ENCODE results near the gene USP53. TPM values are rescaled to one million over a fixed set of nuclear protein-coding genes. Genes with fewer than 3 reads are reported as not detected.
"Not testable (repeated sequence)": the region's sequence is repeated elsewhere in the genome, so short reads cannot be mapped to it uniquely, and the experiment has no call there.

USP53 gene
- total and polyA plus RNA-seq, 2 donors from 2014 or later, result 8.4 to 59.9 TPM

GRCh38 chr4:119172223-119172622 is 40.3 kb upstream of the USP53 start:
- no peaks in the 10 kb centered on the region for H3K27me3 ChIP-seq (ENCODE audit: control insufficient read depth, insufficient read depth, low read length)
- no peak overlapping the region for H3K9ac ChIP-seq (ENCODE audit: low read length in 3 of 3)
- H3K36me3 ChIP-seq (ENCODE audit: control insufficient read depth in 2 of 3, insufficient read depth in 3 of 3, low read length in 3 of 3), result no peaks in the 10 kb centered on the region
- intact Hi-C loops (cut with DNase I), result no loop called here
- DNase-seq (no peak), FAIRE-seq (no peak)
- no peaks in the 10 kb centered on the region for H3K4me1 ChIP-seq (ENCODE audit: control insufficient read depth in 2 of 3, insufficient read depth in 2 of 3, low read depth in 1 of 3, low read length in 3 of 3)
- H3K9me3 ChIP-seq (ENCODE audit: control insufficient read depth in 2 of 3, insufficient read depth in 1 of 3, low read length in 3 of 3), result no peaks in the 10 kb centered on the region
- no peak overlapping the region for H3K4me3 ChIP-seq (ENCODE audit: low read length in 3 of 3)
- TF ChIP-seq, protein P1, sequence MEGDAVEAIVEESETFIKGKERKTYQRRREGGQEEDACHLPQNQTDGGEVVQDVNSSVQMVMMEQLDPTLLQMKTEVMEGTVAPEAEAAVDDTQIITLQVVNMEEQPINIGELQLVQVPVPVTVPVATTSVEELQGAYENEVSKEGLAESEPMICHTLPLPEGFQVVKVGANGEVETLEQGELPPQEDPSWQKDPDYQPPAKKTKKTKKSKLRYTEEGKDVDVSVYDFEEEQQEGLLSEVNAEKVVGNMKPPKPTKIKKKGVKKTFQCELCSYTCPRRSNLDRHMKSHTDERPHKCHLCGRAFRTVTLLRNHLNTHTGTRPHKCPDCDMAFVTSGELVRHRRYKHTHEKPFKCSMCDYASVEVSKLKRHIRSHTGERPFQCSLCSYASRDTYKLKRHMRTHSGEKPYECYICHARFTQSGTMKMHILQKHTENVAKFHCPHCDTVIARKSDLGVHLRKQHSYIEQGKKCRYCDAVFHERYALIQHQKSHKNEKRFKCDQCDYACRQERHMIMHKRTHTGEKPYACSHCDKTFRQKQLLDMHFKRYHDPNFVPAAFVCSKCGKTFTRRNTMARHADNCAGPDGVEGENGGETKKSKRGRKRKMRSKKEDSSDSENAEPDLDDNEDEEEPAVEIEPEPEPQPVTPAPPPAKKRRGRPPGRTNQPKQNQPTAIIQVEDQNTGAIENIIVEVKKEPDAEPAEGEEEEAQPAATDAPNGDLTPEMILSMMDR (IDR thresholded peaks at IDR 0.05; ENCODE audit: borderline replicate concordance, extremely low read depth, insufficient read depth), result no peak
- no peak overlapping the region for H3K27ac ChIP-seq (ENCODE audit: low read depth in 2 of 2, low read length in 2 of 2)

- H3K27ac ChIP-seq (ENCODE audit: low read depth in 2 of 2, low read length in 2 of 2); FAIRE-seq; H3K9ac ChIP-seq (ENCODE audit: low read length in 3 of 3); H3K4me3 ChIP-seq (ENCODE audit: low read length in 3 of 3); intact Hi-C loops (cut with DNase I); H3K36me3 ChIP-seq (ENCODE audit: control insufficient read depth in 2 of 3, insufficient read depth in 3 of 3, low read length in 3 of 3); H3K4me1 ChIP-seq (ENCODE audit: control insufficient read depth in 2 of 3, insufficient read depth in 2 of 3, low read depth in 1 of 3, low read length in 3 of 3); H3K27me3 ChIP-seq (ENCODE audit: control insufficient read depth, insufficient read depth, low read length); H3K9me3 ChIP-seq (ENCODE audit: control insufficient read depth in 2 of 3, insufficient read depth in 1 of 3, low read length in 3 of 3): not testable (repeated sequence)
- peak in 1 of 5 donors; percentile 71 for DNase-seq
Observed at GRCh38 chr4:119173729-119174361, 38.7 kb upstream of the USP53 start.

DNA sequence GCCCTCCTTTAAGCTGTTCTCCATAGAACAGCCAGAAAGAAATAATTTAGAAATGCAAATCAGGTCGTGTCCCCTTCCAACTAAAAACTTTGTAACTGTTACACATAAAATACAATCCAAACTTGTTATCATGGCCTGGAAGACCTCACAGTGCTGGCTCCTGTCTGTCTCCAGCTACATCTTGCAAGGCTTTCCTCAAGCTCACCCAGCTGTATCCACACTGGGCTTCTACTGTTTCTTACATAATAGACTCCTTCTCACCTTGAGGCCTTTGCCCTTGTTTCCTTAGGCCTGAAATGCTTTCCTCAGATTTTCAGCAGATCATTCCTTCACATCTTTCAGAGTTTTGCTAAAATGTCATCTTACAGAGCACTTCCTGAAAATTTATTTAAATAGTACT is 33.5 kb upstream of the USP53 start:
- TF ChIP-seq, protein P1 (IDR thresholded peaks at IDR 0.05; ENCODE audit: borderline replicate concordance, extremely low read depth, insufficient read depth), result no peak
- Histone ChIP-seq H3K27me3 (ENCODE audit: control insufficient read depth, insufficient read depth, low read length) (no peaks in the 10 kb centered on the region), H3K9ac (ENCODE audit: low read length in 3 of 3) (no peak overlapping the region), H3K27ac (ENCODE audit: low read depth in 2 of 2, low read length in 2 of 2) (no peak overlapping the region), H3K36me3 (ENCODE audit: control insufficient read depth in 2 of 3, insufficient read depth in 3 of 3, low read length in 3 of 3) (no peaks in the 10 kb centered on the region), H3K4me3 (ENCODE audit: low read length in 3 of 3) (no peak overlapping the region), H3K9me3 (ENCODE audit: control insufficient read depth in 2 of 3, insufficient read depth in 1 of 3, low read length in 3 of 3) (no peaks in the 10 kb centered on the region), H3K4me1 (ENCODE audit: control insufficient read depth in 2 of 3, insufficient read depth in 2 of 3, low read depth in 1 of 3, low read length in 3 of 3) (peaks cover 0 to 2% (median 0%) of the 10 kb centered on the region in 3 donors)
- DNase-seq, result no peak
- intact Hi-C loops (cut with DNase I), result no loop called here
- no peak for FAIRE-seq

GRCh38 chr4:119184128-119184527 is 28.4 kb upstream of the USP53 start:
- Histone ChIP-seq H3K27ac (ENCODE audit: low read depth in 2 of 2, low read length in 2 of 2) (no peak overlapping the region), H3K9ac (ENCODE audit: low read length in 3 of 3) (no peak overlapping the region), H3K4me1 (ENCODE audit: control insufficient read depth in 2 of 3, insufficient read depth in 2 of 3, low read depth in 1 of 3, low read length in 3 of 3) (peaks cover 0 to 6% (median 0%) of the 10 kb centered on the region in 3 donors), H3K27me3 (ENCODE audit: control insufficient read depth, insufficient read depth, low read length) (no peaks in the 10 kb centered on the region), H3K4me3 (ENCODE audit: low read length in 3 of 3) (no peak overlapping the region), H3K9me3 (ENCODE audit: control insufficient read depth in 2 of 3, insufficient read depth in 1 of 3, low read length in 3 of 3) (no peaks in the 10 kb centered on the region), H3K36me3 (ENCODE audit: control insufficient read depth in 2 of 3, insufficient read depth in 3 of 3, low read length in 3 of 3) (no peaks in the 10 kb centered on the region)
- FAIRE-seq (no peak), DNase-seq (no peak)
- TF ChIP-seq, protein P1 (IDR thresholded peaks at IDR 0.05; ENCODE audit: borderline replicate concordance, extremely low read depth, insufficient read depth), result no peak
- intact Hi-C loops (cut with DNase I), result no loop called here

Measured in kidney (tissue), 14 donors.